Uterus (tissue), 2 donors: ENCODE measurements around the gene WIPF1.

Experiments
- CTCF ChIP-seq, 4 experiments: fragments of 200-600 bp in 2 of 4; fragments of 450-650 bp in 2 of 4; sonication (generic) in 2 of 4; IDR thresholded peaks; one replicate each; pipeline ENCODE4 v1.5.1; 2016 to 2019; ENCODE audit warnings: antibody characterized with exemption in 4 of 4, mild to moderate bottlenecking in 2 of 4, moderate library complexity in 1 of 4
- POLR2A ChIP-seq, 2 donors: fragments of 450-650 bp; IDR thresholded peaks; one replicate each; pipeline ENCODE4 v1.6.1; 2016; ENCODE audit warnings: antibody characterized with exemption in 2 of 2, mild to moderate bottlenecking in 1 of 2, moderate library complexity in 1 of 2

GRCh38 chr2:174552880-174553279, 44.7 kb downstream of the WIPF1 start:
- no peak for TF ChIP-seq POLR2A (IDR thresholded peaks at IDR 0.05)
- TF ChIP-seq CTCF (IDR thresholded peaks at IDR 0.05) = no peak
